ENCODE results near the gene CBLL2. TPM values are rescaled to one million over a fixed set of nuclear protein-coding genes. Genes with fewer than 3 reads are reported as not detected.

CBLL2 gene
- total RNA-seq, 2 donors from 2014 or later: not detected

- H3K36me3 Mint-ChIP-seq (ENCODE audit: low read depth): no peaks in the 10 kb centered on the region
- Histone ChIP-seq H3K9ac (ENCODE audit: extremely low read depth, low read length, poor library complexity, severe bottlenecking) (no peak overlapping the region), H3K4me3 (ENCODE audit: low read length) (no peak overlapping the region), H3K27ac (ENCODE audit: low read depth, low read length) (no peak overlapping the region), H3K27me3 (ENCODE audit: control insufficient read depth, insufficient read depth, low read length, poor library complexity, severe bottlenecking) (no peaks in the 10 kb centered on the region), H3K36me3 (ENCODE audit: control insufficient read depth, insufficient read depth, low read length) (no peaks in the 10 kb centered on the region), H3K4me1 (ENCODE audit: control insufficient read depth, insufficient read depth, low read length) (no peaks in the 10 kb centered on the region), H3K9me3 (ENCODE audit: control insufficient read depth, low read length) (no peaks in the 10 kb centered on the region)
- H3K27me3 Mint-ChIP-seq (ENCODE audit: insufficient read depth): no peaks in the 10 kb centered on the region
- no peak overlapping the region for H3K27ac Mint-ChIP-seq
- peaks cover 12% of the 10 kb centered on the region for H3K4me1 Mint-ChIP-seq
- 82% methylated on average over 2 of the region's 2 CpGs; no CpG with 5 or more reads in 1 of the 2 experiments for WGBS, 2 experiments (ENCODE audit: insufficient coverage in 1 of 2, insufficient read length in 1 of 2)
- no peak overlapping the region for H3K4me3 Mint-ChIP-seq
- no peak for DNase-seq
- TF ChIP-seq CTCF (conservative IDR thresholded peaks at IDR 0.05): no peak
- H3K9me3 Mint-ChIP-seq: peaks cover 10% of the 10 kb centered on the region
Measured at GRCh38 chrX:22246620-22247019, 26.1 kb upstream of the CBLL2 start.

- Histone ChIP-seq H3K36me3 (ENCODE audit: control insufficient read depth, insufficient read depth, low read length) (no peaks in the 10 kb centered on the region), H3K27me3 (ENCODE audit: control insufficient read depth, insufficient read depth, low read length, poor library complexity, severe bottlenecking) (no peaks in the 10 kb centered on the region), H3K27ac (ENCODE audit: low read depth, low read length) (no peak overlapping the region), H3K4me1 (ENCODE audit: control insufficient read depth, insufficient read depth, low read length) (no peaks in the 10 kb centered on the region), H3K4me3 (ENCODE audit: low read length) (no peak overlapping the region), H3K9ac (ENCODE audit: extremely low read depth, low read length, poor library complexity, severe bottlenecking) (no peak overlapping the region), H3K9me3 (ENCODE audit: control insufficient read depth, low read length) (no peaks in the 10 kb centered on the region)
- peaks cover 12% of the 10 kb centered on the region for H3K4me1 Mint-ChIP-seq
- no peaks in the 10 kb centered on the region for H3K27me3 Mint-ChIP-seq (ENCODE audit: insufficient read depth)
- no peak for TF ChIP-seq CTCF (conservative IDR thresholded peaks at IDR 0.05)
- H3K27ac Mint-ChIP-seq: no peak overlapping the region
- no peak for DNase-seq
- no peaks in the 10 kb centered on the region for H3K36me3 Mint-ChIP-seq (ENCODE audit: low read depth)
- H3K4me3 Mint-ChIP-seq: no peak overlapping the region
- no CpG with 5 or more reads among the region's 1 CpG for WGBS, 2 experiments (ENCODE audit: insufficient coverage in 1 of 2, insufficient read length in 1 of 2)
- H3K9me3 Mint-ChIP-seq: peaks cover 10% of the 10 kb centered on the region
Measured at GRCh38 chrX:22247169-22247568, 25.5 kb upstream of the CBLL2 start.

- no peak overlapping the region for H3K27ac Mint-ChIP-seq
- WGBS, 2 experiments (ENCODE audit: insufficient coverage in 1 of 2, insufficient read length in 1 of 2): 92% methylated on average over 3 of the region's 3 CpGs; no CpG with 5 or more reads in 1 of the 2 experiments
- no peaks in the 10 kb centered on the region for H3K27me3 ChIP-seq (ENCODE audit: control insufficient read depth, insufficient read depth, low read length, poor library complexity, severe bottlenecking)
Measured at GRCh38 chrX:22248401-22248800, 24.3 kb upstream of the CBLL2 start.

More at GRCh38 chrX:22248401-22248800, 24.3 kb upstream of the CBLL2 start:
- H3K27me3 Mint-ChIP-seq (ENCODE audit: insufficient read depth): no peaks in the 10 kb centered on the region
- Histone ChIP-seq H3K27ac (ENCODE audit: low read depth, low read length) (no peak overlapping the region), H3K9ac (ENCODE audit: extremely low read depth, low read length, poor library complexity, severe bottlenecking) (no peak overlapping the region), H3K9me3 (ENCODE audit: control insufficient read depth, low read length) (no peaks in the 10 kb centered on the region), H3K4me3 (ENCODE audit: low read length) (no peak overlapping the region), H3K36me3 (ENCODE audit: control insufficient read depth, insufficient read depth, low read length) (no peaks in the 10 kb centered on the region), H3K4me1 (ENCODE audit: control insufficient read depth, insufficient read depth, low read length) (no peaks in the 10 kb centered on the region)
- no peak overlapping the region for H3K4me3 Mint-ChIP-seq
- H3K4me1 Mint-ChIP-seq: peaks cover 12% of the 10 kb centered on the region
- peaks cover 6% of the 10 kb centered on the region for H3K9me3 Mint-ChIP-seq
- DNase-seq: no peak
- no peak for TF ChIP-seq CTCF (conservative IDR thresholded peaks at IDR 0.05)
- no peaks in the 10 kb centered on the region for H3K36me3 Mint-ChIP-seq (ENCODE audit: low read depth)
